GM03348 (cell line): ENCODE data around the gene C14orf93.

ENCODE experiments used
- DNase-seq: peaks from one replicate; pipeline ENCODE4 v3.0.0; 2012; ENCODE audit warnings: low spot score

C14orf93 gene, protein sequence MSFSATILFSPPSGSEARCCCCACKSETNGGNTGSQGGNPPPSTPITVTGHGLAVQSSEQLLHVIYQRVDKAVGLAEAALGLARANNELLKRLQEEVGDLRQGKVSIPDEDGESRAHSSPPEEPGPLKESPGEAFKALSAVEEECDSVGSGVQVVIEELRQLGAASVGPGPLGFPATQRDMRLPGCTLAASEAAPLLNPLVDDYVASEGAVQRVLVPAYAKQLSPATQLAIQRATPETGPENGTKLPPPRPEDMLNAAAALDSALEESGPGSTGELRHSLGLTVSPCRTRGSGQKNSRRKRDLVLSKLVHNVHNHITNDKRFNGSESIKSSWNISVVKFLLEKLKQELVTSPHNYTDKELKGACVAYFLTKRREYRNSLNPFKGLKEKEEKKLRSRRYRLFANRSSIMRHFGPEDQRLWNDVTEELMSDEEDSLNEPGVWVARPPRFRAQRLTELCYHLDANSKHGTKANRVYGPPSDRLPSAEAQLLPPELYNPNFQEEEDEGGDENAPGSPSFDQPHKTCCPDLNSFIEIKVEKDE

DNA sequence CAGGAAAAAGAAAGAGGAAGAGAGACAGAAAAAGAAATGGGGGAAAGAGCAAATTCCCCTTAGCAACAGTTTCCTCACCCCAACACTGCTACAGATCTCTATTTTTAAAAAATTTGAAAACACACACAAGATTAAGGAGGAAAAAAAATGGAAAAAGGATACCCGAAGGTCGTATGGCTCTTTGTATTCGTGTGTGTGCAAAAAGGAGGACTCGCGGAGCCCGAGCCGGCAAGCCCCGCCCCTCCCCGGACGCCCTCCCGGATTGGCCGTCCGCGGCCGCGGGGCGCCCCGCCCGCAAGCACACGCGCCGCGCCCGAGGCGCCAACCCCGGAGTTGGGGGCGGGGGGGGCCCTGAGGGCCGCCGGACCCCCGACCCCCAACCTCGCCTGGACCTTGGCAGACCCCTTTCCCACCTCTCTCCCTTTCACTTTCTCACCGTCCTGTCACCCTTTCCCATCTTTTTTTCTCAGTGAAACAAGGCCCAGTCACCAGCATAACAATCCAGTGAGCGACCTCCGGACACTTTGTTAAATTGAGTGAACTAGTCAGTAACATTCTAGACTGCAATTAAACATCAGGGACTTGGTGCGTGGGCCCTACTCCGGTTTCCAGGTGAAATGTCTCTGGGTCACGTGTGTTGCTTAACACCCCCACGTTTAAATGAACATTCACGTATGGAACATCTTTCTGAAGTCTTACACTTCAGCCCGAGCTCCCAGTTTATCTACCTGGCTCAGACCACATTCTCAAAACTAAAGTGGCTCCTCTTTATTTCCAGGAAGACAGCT, at the start of gene C14orf93:
Gene C14orf93, minus strand, starts transcription at position 205 of the 788 bp plus-strand sequence. CDS start 11,120 bp downstream, outside the sequence.
- peak; percentile 96 for DNase-seq

- DNase-seq: no peak
Measured at GRCh38 chr14:23058654-23059504, 48.9 kb upstream of the C14orf93 start.

DNA sequence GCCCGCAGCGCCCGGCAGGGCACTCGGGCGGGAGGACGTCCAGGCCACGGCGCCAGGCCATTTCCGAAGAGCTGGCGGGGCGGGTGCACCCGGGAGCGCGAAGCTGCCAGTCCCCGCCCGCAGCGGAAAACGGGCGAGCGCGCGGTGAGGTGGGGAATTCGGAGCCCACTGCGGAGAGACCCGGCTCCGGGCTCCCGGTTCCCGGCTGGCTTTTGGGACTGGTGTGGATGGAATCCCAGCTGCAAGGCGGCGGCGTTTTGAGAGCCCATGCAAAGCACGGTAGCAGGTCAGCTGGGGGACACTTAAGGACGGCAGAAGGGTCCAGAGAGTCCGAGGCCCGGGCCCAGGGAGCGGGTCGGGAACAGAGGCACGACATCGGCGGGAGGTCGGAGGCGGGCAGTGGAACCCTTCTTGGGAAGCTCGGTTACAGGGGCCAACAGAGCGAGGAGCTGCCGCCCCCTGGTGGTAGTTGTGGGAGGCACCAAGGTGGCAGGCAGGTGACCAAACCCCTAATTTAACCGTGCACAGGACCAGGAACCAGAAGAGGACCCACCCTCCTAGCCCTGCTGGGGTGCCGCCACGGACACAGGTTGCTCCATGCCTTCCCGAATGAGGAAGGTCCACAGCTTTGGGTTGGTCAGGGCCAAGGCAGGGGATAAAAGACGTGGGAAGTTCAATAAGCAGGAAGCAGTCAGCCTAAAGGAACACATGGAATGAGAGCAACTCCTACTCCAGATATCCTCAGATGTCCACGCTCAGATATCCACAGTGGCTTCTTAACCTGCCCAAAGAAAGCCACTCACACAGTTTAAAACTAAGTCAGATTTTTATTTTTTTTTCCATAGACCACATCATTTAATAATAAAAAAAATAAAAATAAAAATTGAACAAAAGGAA, 48.1 kb upstream of the C14orf93 start:
- DNase-seq: peak; percentile 90

- peak; percentile 91 for DNase-seq
Measured at GRCh38 chr14:23056956-23057756, 47.2 kb upstream of the C14orf93 start, which contains the start of gene CDH24. TSS of gene CDH24 (minus strand) at chr14:23057520. CDS start at chr14:23055733, 1,787 bp downstream.

DNA sequence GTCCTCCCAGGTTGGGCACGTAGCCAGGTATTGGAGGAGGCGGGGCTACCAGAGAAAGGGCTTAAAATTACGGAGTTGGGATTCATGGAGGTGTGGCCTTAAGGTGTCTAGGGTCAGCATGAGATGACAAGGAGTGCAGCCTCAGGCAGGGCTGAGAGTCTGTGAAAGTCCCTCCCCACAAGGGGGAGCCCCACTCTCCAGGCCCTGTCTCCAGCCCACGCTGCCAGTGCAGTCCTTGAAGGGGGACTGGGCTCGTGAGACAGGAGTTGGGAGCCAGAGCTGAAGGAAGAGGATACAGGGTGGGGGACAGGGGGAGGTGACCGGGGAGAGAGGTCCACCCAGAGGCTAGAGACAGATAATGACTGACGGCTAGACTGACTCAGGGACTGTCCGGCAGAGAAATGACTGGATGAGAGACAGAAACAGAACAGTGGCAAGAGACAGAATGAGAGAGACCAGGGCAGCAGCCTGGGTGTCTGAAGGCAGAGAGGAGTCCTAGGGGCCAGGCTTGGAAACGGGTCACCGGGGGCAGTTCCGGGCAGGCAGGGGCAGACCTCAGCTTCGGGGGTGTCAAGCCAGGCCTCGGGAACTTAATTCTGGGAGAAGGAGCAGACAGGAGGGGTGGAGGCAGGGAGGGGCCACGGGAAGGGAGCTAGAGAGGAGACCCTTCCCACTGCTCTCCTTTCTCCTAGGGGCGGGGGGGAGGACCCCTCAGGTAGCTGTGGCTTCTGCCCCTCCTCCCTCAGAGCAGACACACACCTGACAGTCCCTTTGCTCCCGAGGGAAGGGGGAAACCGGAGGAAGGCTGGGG, 46.4 kb upstream of the C14orf93 start:
- peak; percentile 90 for DNase-seq

GRCh38 chr14:23055621-23056144, 45.7 kb upstream of the C14orf93 start:
- DNase-seq: peak; percentile 47

- no peak for DNase-seq
Measured at GRCh38 chr14:23055147-23055550, 45.2 kb upstream of the C14orf93 start.

- DNase-seq: peak; percentile 32
Measured at GRCh38 chr14:23054000-23054811, 44.3 kb upstream of the C14orf93 start.

GRCh38 chr14:23053426-23053825, 43.5 kb upstream of the C14orf93 start:
- DNase-seq: no peak

DNA sequence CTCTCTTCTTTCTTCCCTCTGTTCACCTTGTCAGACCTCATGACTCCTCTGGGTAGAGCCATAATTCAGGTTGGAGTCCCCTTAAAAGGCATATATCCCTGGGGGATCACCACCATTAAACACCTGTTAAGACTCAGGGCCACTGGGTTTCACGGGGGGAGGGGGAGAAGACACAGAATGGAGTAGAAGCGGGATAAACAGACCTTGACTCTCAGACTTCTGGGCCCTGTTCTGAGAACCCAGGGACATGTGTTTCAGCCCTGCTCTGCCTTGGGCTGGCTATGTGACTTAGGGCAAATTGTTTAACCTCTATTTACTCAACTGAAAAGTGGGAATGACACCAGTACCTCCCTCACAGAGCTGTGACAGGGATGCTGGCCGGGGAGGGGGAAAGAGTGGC, 42.7 kb upstream of the C14orf93 start:
- no peak for DNase-seq

DNA sequence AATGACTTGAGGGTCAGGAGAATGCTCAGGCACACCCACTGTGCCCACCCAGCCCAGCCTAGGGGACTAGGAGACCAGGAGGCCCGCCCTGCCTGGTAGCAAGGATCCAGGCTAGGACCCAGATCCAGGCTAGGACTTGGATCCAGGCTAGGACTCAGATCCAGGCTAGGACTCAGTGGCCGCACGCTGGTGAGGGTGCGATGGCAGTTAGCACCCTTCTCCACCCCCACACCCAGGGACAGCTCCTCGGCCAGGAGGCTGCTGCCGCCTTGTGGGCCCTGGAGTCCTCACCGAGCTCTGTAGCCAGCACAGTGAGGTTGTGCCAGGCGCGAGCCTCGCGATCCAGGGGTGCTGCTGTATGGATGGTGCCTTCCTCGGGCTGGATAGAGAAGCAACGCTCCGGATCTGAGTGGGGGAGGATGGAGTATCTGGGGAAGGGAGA, 42.3 kb upstream of the C14orf93 start:
- DNase-seq: no peak

GRCh38 chr14:23051141-23052057, 41.5 kb upstream of the C14orf93 start:
- no peak for DNase-seq

DNA sequence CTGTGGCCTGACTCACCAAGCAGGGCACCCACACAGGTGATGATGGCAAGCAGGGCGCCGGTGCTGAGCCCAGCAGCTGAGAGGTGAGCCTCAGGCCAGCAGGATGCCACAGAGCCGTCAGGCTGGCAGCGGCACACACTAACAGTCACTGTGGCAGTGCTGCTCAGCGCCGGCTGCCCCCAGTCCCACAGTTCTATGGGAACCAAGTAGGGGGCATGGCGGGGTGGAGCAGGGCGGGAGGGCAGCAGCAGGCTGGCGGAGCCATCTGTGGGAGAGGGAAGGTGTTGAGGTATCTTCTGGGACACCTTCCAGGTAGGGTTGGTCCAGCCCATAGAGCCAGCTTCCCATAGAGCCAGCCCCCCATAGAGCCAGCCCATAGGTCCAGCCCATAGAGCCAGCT, 39.1 kb upstream of the C14orf93 start:
- no peak for DNase-seq

GRCh38 chr14:23047751-23048693, 38.1 kb upstream of the C14orf93 start:
- no peak for DNase-seq

- DNase-seq: no peak
Measured at GRCh38 chr14:23047034-23047634, 37.2 kb upstream of the C14orf93 start.
